Suprapubic skin (tissue), 4 donors: Measurements from ENCODE around the gene FRMD4A. TPM values are rescaled to one million over a fixed set of nuclear protein-coding genes. Genes with fewer than 3 reads are reported as not detected.

Experiments
- DNase-seq, 2 donors: peaks; one replicate each; pipeline ENCODE4 v3.0.0-alpha.2; 2019; ENCODE audit warnings: low spot score in 2 of 2
- H3K27ac ChIP-seq: fragments of 200-600 bp; sonication (generic); one replicate; pipeline ENCODE4 v1.5.1; 2019
- H3K27me3 ChIP-seq: fragments of 200-600 bp; sonication (generic); one replicate; pipeline ENCODE4 v1.5.1; 2019
- H3K36me3 ChIP-seq: fragments of 200-600 bp; sonication (generic); one replicate; pipeline ENCODE4 v1.5.1; 2019
- H3K4me1 ChIP-seq: fragments of 200-600 bp; sonication (generic); one replicate; pipeline ENCODE4 v1.5.1; 2019
- H3K4me3 ChIP-seq: fragments of 200-600 bp; sonication (generic); one replicate; pipeline ENCODE4 v1.5.1; 2019; ENCODE audit warnings: mild to moderate bottlenecking
- H3K9me3 ChIP-seq: fragments of 200-600 bp; sonication (generic); one replicate; pipeline ENCODE4 v1.5.1; 2019
- EP300 ChIP-seq: sonication (generic); formaldehyde crosslinking; IDR thresholded peaks from one replicate; pipeline ENCODE4 v1.6.1; 2017; ENCODE audit warnings: antibody characterized with exemption
- POLR2A ChIP-seq, 2 donors: fragments of 450-650 bp; IDR thresholded peaks; one replicate each; pipeline ENCODE4 v1.6.1; 2017; ENCODE audit warnings: antibody characterized with exemption in 2 of 2, mild to moderate bottlenecking in 2 of 2, moderate library complexity in 2 of 2
- POLR2AphosphoS5 ChIP-seq, 3 donors: sonication (generic); formaldehyde crosslinking; IDR thresholded peaks; one replicate each; pipeline ENCODE4 v1.6.1; 2017; ENCODE audit warnings: antibody characterized with exemption in 3 of 3
- WGBS: methylation state at CpG from one replicate; pipeline ENCODE4 v1.1.5; 2018; 5-methylcytosine and 5-hydroxymethylcytosine counted together
- total RNA-seq, 4 donors: library from RNA; depleted of rRNA; stranded (reverse); fragments of >200 nt; gene quantifications; one replicate each; pipeline ENCODE4 v1.1.0, GENCODE V29; 2016
- TF ChIP-seq, protein P1 (sequence below), 2 donors: fragments of 200-600 bp in 1 of 2; fragments of 450-650 bp in 1 of 2; sonication (generic) in 1 of 2; IDR thresholded peaks; one replicate each; pipeline ENCODE4 v1.5.1; 2016 to 2019; ENCODE audit warnings: antibody characterized with exemption in 2 of 2, mild to moderate bottlenecking in 1 of 2, moderate library complexity in 1 of 2

FRMD4A gene
- total RNA-seq, 4 donors from 2014 or later: 27.4 to 86.3 (median 58.0) TPM

DNA sequence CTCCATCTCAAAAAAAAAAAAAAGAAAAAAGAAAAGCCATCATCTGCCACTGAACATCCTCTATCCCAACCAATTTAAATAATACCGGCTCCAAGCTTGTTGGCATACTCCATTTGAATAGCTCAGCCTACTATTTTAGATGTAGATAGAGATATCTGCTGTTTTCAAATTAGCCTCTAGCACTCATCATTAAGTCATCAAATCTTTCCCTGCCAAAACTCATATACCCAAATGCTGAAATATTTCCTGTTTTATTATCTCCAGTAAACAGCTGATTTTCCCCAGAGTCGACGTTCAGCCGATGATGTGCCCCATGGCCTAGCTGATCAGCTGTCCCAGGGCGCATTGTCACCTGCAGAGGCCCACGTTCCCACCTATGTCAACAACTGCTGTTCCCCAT is 34.5 kb upstream of the FRMD4A start:
- no peak for DNase-seq
- H3K9me3 ChIP-seq: no peaks in the 10 kb centered on the region
- no peak overlapping the region for H3K4me3 ChIP-seq
- TF ChIP-seq, protein P1, sequence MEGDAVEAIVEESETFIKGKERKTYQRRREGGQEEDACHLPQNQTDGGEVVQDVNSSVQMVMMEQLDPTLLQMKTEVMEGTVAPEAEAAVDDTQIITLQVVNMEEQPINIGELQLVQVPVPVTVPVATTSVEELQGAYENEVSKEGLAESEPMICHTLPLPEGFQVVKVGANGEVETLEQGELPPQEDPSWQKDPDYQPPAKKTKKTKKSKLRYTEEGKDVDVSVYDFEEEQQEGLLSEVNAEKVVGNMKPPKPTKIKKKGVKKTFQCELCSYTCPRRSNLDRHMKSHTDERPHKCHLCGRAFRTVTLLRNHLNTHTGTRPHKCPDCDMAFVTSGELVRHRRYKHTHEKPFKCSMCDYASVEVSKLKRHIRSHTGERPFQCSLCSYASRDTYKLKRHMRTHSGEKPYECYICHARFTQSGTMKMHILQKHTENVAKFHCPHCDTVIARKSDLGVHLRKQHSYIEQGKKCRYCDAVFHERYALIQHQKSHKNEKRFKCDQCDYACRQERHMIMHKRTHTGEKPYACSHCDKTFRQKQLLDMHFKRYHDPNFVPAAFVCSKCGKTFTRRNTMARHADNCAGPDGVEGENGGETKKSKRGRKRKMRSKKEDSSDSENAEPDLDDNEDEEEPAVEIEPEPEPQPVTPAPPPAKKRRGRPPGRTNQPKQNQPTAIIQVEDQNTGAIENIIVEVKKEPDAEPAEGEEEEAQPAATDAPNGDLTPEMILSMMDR (IDR thresholded peaks at IDR 0.05): no peak
- TF ChIP-seq POLR2AphosphoS5 (IDR thresholded peaks at IDR 0.05) (no peak), EP300 (no peak), POLR2A (IDR thresholded peaks at IDR 0.05) (no peak)
- H3K27me3 ChIP-seq: peaks cover 8% of the 10 kb centered on the region
- H3K4me1 ChIP-seq: no peaks in the 10 kb centered on the region
- WGBS: 34% methylated on average over 6 of the region's 6 CpGs
- H3K27ac ChIP-seq: no peak overlapping the region
- no peaks in the 10 kb centered on the region for H3K36me3 ChIP-seq

DNA sequence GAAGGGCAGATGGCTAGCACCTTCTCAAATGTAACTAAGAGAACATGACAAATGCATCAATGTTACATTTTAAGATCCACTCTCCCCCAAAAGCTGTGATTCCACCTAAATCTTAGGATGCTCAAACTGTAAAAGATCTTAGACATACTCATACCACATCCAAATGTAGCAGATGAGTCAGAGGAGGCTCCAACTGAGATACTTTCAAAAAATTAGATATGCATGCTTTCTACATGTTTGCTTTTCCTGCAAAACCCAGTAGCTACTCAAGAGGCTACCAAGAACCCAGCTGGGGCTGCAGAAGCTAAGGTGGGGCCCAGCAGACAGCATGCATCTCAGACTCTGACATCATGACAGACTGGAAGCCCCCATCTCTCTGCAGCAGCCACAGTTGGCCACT is 31.4 kb upstream of the FRMD4A start:
- Histone ChIP-seq H3K9me3 (no peaks in the 10 kb centered on the region), H3K4me3 (no peak overlapping the region), H3K27ac (no peak overlapping the region), H3K4me1 (peaks cover 6% of the 10 kb centered on the region), H3K27me3 (peaks cover 8% of the 10 kb centered on the region), H3K36me3 (no peaks in the 10 kb centered on the region)
- DNase-seq: no peak
- TF ChIP-seq, protein P1 (IDR thresholded peaks at IDR 0.05): no peak
- TF ChIP-seq POLR2A (IDR thresholded peaks at IDR 0.05) (no peak), EP300 (no peak), POLR2AphosphoS5 (IDR thresholded peaks at IDR 0.05) (no peak)

- DNase-seq: no peak
- peaks cover 6% of the 10 kb centered on the region for H3K4me1 ChIP-seq
- no peak for TF ChIP-seq POLR2AphosphoS5 (IDR thresholded peaks at IDR 0.05)
- TF ChIP-seq, protein P1 (IDR thresholded peaks at IDR 0.05): no peak
- peaks cover 13% of the 10 kb centered on the region for H3K27me3 ChIP-seq
- 90% methylated on average over 1 of the region's 1 CpG for WGBS
- H3K36me3 ChIP-seq: no peaks in the 10 kb centered on the region
- H3K9me3 ChIP-seq: no peaks in the 10 kb centered on the region
- no peak overlapping the region for H3K4me3 ChIP-seq
- H3K27ac ChIP-seq: no peak overlapping the region
Measured at GRCh38 chr10:14360961-14361360, 30.2 kb upstream of the FRMD4A start.

GRCh38 chr10:14360515-14360914 is 29.8 kb upstream of the FRMD4A start:
- Histone ChIP-seq H3K27me3 (peaks cover 16% of the 10 kb centered on the region), H3K9me3 (no peaks in the 10 kb centered on the region), H3K27ac (no peak overlapping the region), H3K4me3 (no peak overlapping the region), H3K36me3 (no peaks in the 10 kb centered on the region), H3K4me1 (peaks cover 6% of the 10 kb centered on the region)
- no peak for DNase-seq
- WGBS: 51% methylated on average over 4 of the region's 4 CpGs
- TF ChIP-seq EP300 (no peak), POLR2AphosphoS5 (IDR thresholded peaks at IDR 0.05) (no peak), POLR2A (IDR thresholded peaks at IDR 0.05) (no peak)
- TF ChIP-seq, protein P1 (IDR thresholded peaks at IDR 0.05): no peak

DNA sequence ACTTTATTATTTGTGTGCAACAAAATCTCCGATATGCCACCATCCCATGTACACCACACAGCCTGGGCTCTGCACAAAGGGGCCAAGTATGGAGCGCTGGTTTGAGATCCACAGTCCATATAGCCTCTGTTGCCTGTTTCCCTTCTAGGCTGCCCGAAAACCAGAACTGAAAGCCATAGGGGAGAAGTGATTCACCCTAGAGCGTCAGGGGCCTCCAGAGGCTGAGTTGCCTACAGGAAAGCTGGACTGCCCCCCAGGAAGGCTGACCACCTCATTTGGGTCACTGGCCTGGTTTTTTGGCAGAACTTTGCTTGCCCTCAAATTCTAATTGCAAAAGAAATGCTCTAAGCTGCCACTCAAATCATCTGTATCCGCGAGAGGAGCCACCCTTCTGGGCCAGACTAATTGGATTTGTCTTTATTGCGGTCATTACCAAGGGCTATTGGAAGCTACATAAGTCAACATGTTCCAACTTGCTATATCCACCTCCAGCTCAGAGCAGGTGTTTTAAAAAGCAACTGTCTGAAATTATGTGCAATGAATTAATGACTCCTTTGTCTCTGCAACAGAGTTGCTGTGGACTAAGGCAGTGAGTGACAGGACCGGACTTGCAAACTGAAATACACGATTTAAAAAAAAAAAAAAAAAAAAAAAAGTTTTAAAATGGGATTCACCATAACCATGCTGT is 28.3 kb upstream of the FRMD4A start:
- no peak overlapping the region for H3K27ac ChIP-seq
- WGBS: 58% methylated on average over 9 of the region's 9 CpGs
- peaks cover 6% of the 10 kb centered on the region for H3K4me1 ChIP-seq
- H3K4me3 ChIP-seq: no peak overlapping the region
- H3K9me3 ChIP-seq: no peaks in the 10 kb centered on the region
- H3K36me3 ChIP-seq: no peaks in the 10 kb centered on the region
- peaks cover 15% of the 10 kb centered on the region for H3K27me3 ChIP-seq
- no peak for DNase-seq
- no peak for TF ChIP-seq EP300
- TF ChIP-seq POLR2AphosphoS5 (IDR thresholded peaks at IDR 0.05): no peak
- TF ChIP-seq, protein P1 (IDR thresholded peaks at IDR 0.05): no peak
- no peak for TF ChIP-seq POLR2A (IDR thresholded peaks at IDR 0.05)
